Nephron (organoid): Measurements from ENCODE around the gene EIF1AD.

Experiments used
- H3K27ac Mint-ChIP-seq, 3 experiments: 2 replicates each; pipeline ENCODE4 v1.8.0; 2020; ENCODE audit warnings: mixed read lengths in 3 of 3, mild to moderate bottlenecking in 2 of 3, moderate library complexity in 1 of 3
- H3K27me3 Mint-ChIP-seq: 2 replicates; pipeline ENCODE4 v1.8.0; 2021; ENCODE audit warnings: low read depth, mild to moderate bottlenecking, moderate library complexity, mixed read lengths
- H3K36me3 Mint-ChIP-seq: 2 replicates; pipeline ENCODE4 v1.8.0; 2020; ENCODE audit warnings: low read depth, mixed read lengths
- H3K4me1 Mint-ChIP-seq: 2 replicates; pipeline ENCODE4 v1.8.0; 2020; ENCODE audit warnings: mixed read lengths
- H3K4me3 Mint-ChIP-seq, 3 experiments: 2 replicates each; pipeline ENCODE4 v1.8.0; 2020; ENCODE audit warnings: mild to moderate bottlenecking in 3 of 3, mixed read lengths in 3 of 3, moderate library complexity in 2 of 3
- H3K9me3 Mint-ChIP-seq: 2 replicates; pipeline ENCODE4 v1.8.0; 2020; ENCODE audit warnings: mixed read lengths
- CTCF ChIP-seq, 3 experiments: fragments of 200-600 bp; sonication (generic); IDR thresholded peaks; one replicate each; pipeline ENCODE4 v1.5.0; 2021; ENCODE audit warnings: antibody characterized with exemption in 3 of 3; ENCODE audit not compliant: unreplicated experiment in 3 of 3

The EIF1AD gene

DNA sequence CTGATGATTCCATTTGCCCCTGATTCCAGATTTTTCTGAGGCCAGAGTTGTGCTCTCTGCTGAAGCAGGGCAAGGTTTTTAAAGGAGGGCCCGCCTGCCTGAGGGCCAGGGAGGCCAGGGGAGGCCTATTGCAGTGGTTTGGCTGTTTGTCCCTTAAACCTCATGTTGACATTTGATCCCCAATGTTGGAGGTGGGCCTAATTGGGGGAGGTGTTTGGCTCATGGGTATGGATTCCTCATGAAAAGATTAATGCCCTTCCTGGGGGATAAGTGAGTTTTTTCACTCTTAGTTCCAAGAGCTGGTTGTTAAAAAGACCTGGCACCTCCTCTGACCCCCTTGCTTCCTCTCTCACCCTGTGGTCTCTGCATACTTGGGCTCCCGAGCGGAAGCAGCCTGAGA is 37.8 kb upstream of the EIF1AD start:
- peaks cover 7% of the 10 kb centered on the region for H3K27me3 Mint-ChIP-seq
- no peak overlapping the region for H3K4me3 Mint-ChIP-seq
- H3K27ac Mint-ChIP-seq: no peak overlapping the region
- no peaks in the 10 kb centered on the region for H3K4me1 Mint-ChIP-seq
- H3K36me3 Mint-ChIP-seq: no peaks in the 10 kb centered on the region
- TF ChIP-seq CTCF (IDR thresholded peaks at IDR 0.05; ENCODE audit: unreplicated experiment in 3 of 3): no peak
- H3K9me3 Mint-ChIP-seq: peaks cover 11% of the 10 kb centered on the region

DNA sequence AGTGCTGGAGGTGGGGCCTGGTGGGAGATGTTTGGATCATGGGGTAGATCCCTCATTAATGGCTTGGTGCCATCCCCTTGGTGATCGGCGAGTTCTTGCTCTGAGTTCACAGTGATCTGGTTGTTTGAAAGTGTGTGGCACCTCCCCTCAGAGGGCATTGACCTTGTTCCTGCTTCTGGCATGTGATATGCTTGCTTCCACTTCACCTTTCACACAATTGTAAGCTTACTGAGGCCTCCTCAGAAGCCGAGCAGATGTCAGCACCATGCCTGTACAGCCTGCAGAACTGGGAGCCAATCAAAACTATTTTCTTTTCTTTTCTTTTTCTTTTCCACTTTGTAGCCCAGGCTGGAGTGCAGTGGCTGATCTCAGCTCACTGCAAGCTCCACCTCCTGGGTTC is 35.4 kb upstream of the EIF1AD start:
- Mint-ChIP-seq H3K9me3 (peaks cover 11% of the 10 kb centered on the region), H3K27me3 (peaks cover 7% of the 10 kb centered on the region), H3K4me3 (no peak overlapping the region), H3K36me3 (no peaks in the 10 kb centered on the region), H3K4me1 (no peaks in the 10 kb centered on the region), H3K27ac (no peak overlapping the region)
- TF ChIP-seq CTCF (IDR thresholded peaks at IDR 0.05; ENCODE audit: unreplicated experiment in 3 of 3): no peak

GRCh38 chr11:66036334-66036710 is 34.4 kb upstream of the EIF1AD start:
- peaks cover 7% of the 10 kb centered on the region for H3K27me3 Mint-ChIP-seq
- H3K9me3 Mint-ChIP-seq: peaks cover 11% of the 10 kb centered on the region
- no peak for TF ChIP-seq CTCF (IDR thresholded peaks at IDR 0.05; ENCODE audit: unreplicated experiment in 3 of 3)
- no peaks in the 10 kb centered on the region for H3K36me3 Mint-ChIP-seq
- no peaks in the 10 kb centered on the region for H3K4me1 Mint-ChIP-seq
- H3K4me3 Mint-ChIP-seq: no peak overlapping the region
- no peak overlapping the region for H3K27ac Mint-ChIP-seq

- Mint-ChIP-seq H3K9me3 (peaks cover 11% of the 10 kb centered on the region), H3K27me3 (peaks cover 10% of the 10 kb centered on the region), H3K36me3 (no peaks in the 10 kb centered on the region), H3K27ac (no peak overlapping the region), H3K4me3 (no peak overlapping the region), H3K4me1 (no peaks in the 10 kb centered on the region)
- TF ChIP-seq CTCF (IDR thresholded peaks at IDR 0.05; ENCODE audit: unreplicated experiment in 3 of 3): no peak
Observed at GRCh38 chr11:66035653-66036333, 33.8 kb upstream of the EIF1AD start.

DNA sequence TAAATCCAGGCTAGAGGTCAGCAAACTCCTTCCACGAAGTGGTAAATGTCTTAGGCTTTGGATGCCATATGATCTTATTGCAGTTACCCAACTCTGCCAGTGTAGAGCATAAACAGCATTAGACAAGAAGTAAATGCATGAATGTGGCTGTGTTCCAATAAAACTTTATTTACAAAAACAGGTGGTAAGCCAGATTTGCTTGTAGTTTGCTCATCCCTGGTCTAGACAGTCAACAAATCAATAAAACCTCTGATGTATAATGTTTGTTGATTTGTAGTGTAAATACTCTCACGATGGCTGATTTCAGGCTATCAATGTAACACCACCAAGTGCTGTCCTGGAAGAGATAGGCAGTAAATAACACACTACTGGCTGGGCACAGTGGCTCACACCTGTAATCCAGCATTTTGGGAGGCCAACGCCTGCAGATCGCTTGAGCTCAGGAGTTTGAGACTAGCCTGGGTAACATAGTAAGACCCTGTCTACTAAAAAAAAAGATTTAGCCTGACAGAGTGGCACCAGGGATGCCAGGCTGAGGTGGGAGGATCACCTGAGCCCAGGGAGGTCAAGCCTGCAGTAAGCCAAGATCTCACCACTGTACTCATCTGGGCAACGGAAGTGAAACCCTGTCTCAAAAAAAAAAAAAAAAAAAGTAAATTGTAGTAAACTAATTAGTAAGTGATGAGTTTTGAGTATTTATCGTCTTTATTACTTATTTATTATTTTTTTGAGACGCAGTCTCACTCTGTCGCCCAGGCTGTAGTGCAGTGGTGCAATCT is 31.2 kb upstream of the EIF1AD start:
- Mint-ChIP-seq H3K27ac (no peak overlapping the region), H3K4me3 (no peak overlapping the region), H3K9me3 (peaks cover 11% of the 10 kb centered on the region), H3K4me1 (no peaks in the 10 kb centered on the region), H3K27me3 (peaks cover 16% of the 10 kb centered on the region), H3K36me3 (no peaks in the 10 kb centered on the region)
- no peak for TF ChIP-seq CTCF (IDR thresholded peaks at IDR 0.05; ENCODE audit: unreplicated experiment in 3 of 3)
